GM12801 (cell line): ENCODE data around the gene MAD2L1BP.

Experiments used
- TF ChIP-seq, protein P1 (sequence below): IDR thresholded peaks from one replicate; pipeline ENCODE4 v1.5.1; 2011; ENCODE audit warnings: control low read depth; ENCODE audit not compliant: insufficient read length; ENCODE audit errors: extremely low read depth

The MAD2L1BP gene

GRCh38 chr6:43671011-43671800 is 35.6 kb downstream of the MAD2L1BP start:
- TF ChIP-seq, protein P1, sequence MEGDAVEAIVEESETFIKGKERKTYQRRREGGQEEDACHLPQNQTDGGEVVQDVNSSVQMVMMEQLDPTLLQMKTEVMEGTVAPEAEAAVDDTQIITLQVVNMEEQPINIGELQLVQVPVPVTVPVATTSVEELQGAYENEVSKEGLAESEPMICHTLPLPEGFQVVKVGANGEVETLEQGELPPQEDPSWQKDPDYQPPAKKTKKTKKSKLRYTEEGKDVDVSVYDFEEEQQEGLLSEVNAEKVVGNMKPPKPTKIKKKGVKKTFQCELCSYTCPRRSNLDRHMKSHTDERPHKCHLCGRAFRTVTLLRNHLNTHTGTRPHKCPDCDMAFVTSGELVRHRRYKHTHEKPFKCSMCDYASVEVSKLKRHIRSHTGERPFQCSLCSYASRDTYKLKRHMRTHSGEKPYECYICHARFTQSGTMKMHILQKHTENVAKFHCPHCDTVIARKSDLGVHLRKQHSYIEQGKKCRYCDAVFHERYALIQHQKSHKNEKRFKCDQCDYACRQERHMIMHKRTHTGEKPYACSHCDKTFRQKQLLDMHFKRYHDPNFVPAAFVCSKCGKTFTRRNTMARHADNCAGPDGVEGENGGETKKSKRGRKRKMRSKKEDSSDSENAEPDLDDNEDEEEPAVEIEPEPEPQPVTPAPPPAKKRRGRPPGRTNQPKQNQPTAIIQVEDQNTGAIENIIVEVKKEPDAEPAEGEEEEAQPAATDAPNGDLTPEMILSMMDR, result no peak

GRCh38 chr6:43671801-43672690 is 36.4 kb downstream of the MAD2L1BP start:
- TF ChIP-seq, protein P1, result no peak

GRCh38 chr6:43673444-43674084 is 37.9 kb downstream of the MAD2L1BP start:
- TF ChIP-seq, protein P1, result no peak

DNA sequence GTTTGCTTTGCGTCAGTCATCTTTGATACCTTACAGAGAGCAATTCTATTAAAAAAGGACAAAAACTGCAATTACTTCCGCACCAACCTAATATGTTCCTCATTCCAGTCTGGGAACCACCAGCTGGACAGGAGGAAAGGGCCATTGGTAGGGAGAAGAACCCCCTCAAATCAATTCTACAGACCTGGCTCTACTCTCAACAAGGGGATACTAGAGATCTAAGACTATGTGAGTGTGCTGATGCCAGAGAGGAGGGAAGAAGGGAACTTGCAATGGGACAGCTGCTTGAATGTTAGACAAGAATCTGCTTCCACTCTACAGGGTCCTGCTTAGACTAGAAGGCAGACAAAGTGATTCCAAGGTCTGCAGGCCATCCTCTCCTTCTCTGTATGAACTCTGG is 38.7 kb downstream of the MAD2L1BP start:
- TF ChIP-seq, protein P1, result no peak

- TF ChIP-seq, protein P1, result no peak
Measured at GRCh38 chr6:43674921-43675320, 39.3 kb downstream of the MAD2L1BP start.

DNA sequence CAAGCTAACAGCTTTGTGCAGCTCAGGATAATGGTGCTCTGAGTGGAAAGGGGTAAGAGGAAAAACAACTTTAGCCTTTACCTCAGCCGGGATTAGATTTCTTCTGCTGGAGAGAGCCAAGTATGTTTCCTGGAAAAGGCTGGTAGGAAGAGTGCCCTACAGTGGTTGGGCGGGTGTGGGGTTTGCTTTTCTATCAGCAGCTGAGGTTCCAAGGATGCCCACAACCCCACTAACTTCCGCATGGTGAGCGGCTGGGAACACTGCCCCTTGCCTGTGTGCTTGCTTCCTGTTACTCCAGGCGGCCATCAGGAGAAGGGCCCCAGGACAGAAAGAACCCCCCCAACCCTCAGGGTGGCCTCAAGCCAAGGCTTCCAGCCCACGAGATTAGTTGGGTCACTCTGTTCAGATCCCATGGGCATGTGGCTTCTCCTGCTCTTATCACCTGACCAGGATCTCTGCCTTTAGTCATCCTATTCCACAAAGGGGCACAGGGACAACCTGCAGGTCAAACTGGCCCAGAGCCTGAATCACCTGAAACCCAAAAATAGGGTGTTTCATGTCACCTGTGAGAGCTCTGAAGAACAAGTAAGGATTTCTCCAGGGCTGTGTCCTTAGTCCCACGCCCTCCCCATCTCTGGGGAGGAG is 41.4 kb downstream of the MAD2L1BP start:
- TF ChIP-seq, protein P1, result no peak
